ENCODE data around the gene ADARB1.

The ADARB1 gene

GRCh38 chr21:45264146-45264911, 189.9 kb downstream of the ADARB1 start:
- Histone ChIP-seq H3K4me1 (ENCODE audit: insufficient read depth, low read length) (no peaks in the 10 kb centered on the region), H3K36me3 (ENCODE audit: insufficient read depth, low read length) (peaks cover 47% of the 10 kb centered on the region)

GRCh38 chr21:45264912-45265515, 190.6 kb downstream of the ADARB1 start:
- Histone ChIP-seq H2AFZ (ENCODE audit: low read depth, low read length) (no peak overlapping the region), H3K4me3 (ENCODE audit: low read length) (no peak overlapping the region), H3K4me1 (ENCODE audit: insufficient read depth, low read length) (no peaks in the 10 kb centered on the region), H3K9me3 (ENCODE audit: low read length) (peaks cover 10% of the 10 kb centered on the region), H3K36me3 (ENCODE audit: insufficient read depth, low read length) (peaks cover 47% of the 10 kb centered on the region), H3K27me3 (ENCODE audit: insufficient read depth, low read length) (no peaks in the 10 kb centered on the region)

More at GRCh38 chr21:45264146-45264911, 189.9 kb downstream of the ADARB1 start:
- no peak overlapping the region for H2AFZ ChIP-seq (ENCODE audit: low read depth, low read length)
- H3K4me3 ChIP-seq (ENCODE audit: low read length) = no peak overlapping the region
- H3K9me3 ChIP-seq (ENCODE audit: low read length) = peaks cover 6% of the 10 kb centered on the region
- H3K27me3 ChIP-seq (ENCODE audit: insufficient read depth, low read length) = no peaks in the 10 kb centered on the region

- no peaks in the 10 kb centered on the region for H3K27me3 ChIP-seq (ENCODE audit: insufficient read depth, low read length)
- peaks cover 55% of the 10 kb centered on the region for H3K36me3 ChIP-seq (ENCODE audit: insufficient read depth, low read length)
Measured at GRCh38 chr21:45265721-45266517, 191.5 kb downstream of the ADARB1 start.

DNA sequence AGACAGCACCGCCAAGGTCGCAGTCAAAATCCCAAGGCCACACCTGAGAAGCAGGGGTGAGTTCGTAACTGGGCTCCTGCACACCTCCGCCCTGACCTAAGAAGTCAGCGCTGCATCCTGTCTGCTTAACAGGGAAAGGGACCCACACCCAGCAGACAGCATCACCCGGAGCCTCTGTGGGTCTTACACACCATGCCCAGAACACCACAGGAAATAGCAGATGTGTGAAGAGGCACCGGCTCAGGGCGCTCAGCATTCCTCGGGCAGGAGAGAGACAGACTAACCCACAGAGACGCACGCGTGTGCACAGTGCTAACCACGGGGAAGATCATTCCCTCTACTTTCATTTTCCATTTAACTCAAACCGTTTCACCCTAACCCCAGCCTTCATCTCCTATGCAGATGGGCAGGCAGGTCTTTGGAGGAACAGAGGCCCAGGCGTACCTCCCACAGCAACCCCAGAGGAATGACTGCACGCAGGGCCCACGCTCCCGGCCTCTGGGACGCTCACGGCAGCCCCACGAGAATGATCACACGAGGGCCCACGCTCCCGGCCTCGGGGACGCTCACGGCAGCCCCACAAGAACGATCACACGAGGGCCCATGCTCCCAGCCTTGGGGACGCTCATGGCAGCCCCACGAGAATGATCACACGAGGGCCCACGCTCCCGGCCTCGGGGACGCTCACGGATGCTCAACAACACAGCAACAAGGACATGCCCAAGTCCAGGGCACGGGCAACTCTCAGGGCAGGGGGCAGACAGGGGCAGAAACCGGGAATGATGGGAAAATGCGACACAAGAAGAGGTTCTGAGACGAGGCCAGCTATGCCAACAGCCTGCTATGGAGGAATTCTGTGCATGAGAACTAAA, 192.4 kb downstream of the ADARB1 start:
- H2AFZ ChIP-seq (ENCODE audit: low read depth, low read length) = no peak overlapping the region
- peaks cover 22% of the 10 kb centered on the region for H3K9me3 ChIP-seq (ENCODE audit: low read length)
- no peaks in the 10 kb centered on the region for H3K4me1 ChIP-seq (ENCODE audit: insufficient read depth, low read length)
- H3K4me3 ChIP-seq (ENCODE audit: low read length) = no peak overlapping the region
- H3K27me3 ChIP-seq (ENCODE audit: insufficient read depth, low read length) = no peaks in the 10 kb centered on the region
- peaks cover 62% of the 10 kb centered on the region for H3K36me3 ChIP-seq (ENCODE audit: insufficient read depth, low read length)

More at GRCh38 chr21:45265721-45266517, 191.5 kb downstream of the ADARB1 start:
- peaks cover 17% of the 10 kb centered on the region for H3K9me3 ChIP-seq (ENCODE audit: low read length)
- H3K4me1 ChIP-seq (ENCODE audit: insufficient read depth, low read length) = no peaks in the 10 kb centered on the region
- no peak overlapping the region for H3K4me3 ChIP-seq (ENCODE audit: low read length)
- H2AFZ ChIP-seq (ENCODE audit: low read depth, low read length) = no peak overlapping the region

- Histone ChIP-seq H3K4me3 (ENCODE audit: low read length) (no peak overlapping the region), H3K27me3 (ENCODE audit: insufficient read depth, low read length) (no peaks in the 10 kb centered on the region), H3K36me3 (ENCODE audit: insufficient read depth, low read length) (peaks cover 67% of the 10 kb centered on the region), H3K9me3 (ENCODE audit: low read length) (peaks cover 25% of the 10 kb centered on the region), H3K4me1 (ENCODE audit: insufficient read depth, low read length) (no peaks in the 10 kb centered on the region), H2AFZ (ENCODE audit: low read depth, low read length) (no peak overlapping the region)
Measured at GRCh38 chr21:45267390-45267760, 193.0 kb downstream of the ADARB1 start.

- H3K4me3 ChIP-seq (ENCODE audit: low read length) = no peak overlapping the region
- no peaks in the 10 kb centered on the region for H3K4me1 ChIP-seq (ENCODE audit: insufficient read depth, low read length)
- H2AFZ ChIP-seq (ENCODE audit: low read depth, low read length) = no peak overlapping the region
- no peaks in the 10 kb centered on the region for H3K27me3 ChIP-seq (ENCODE audit: insufficient read depth, low read length)
- peaks cover 34% of the 10 kb centered on the region for H3K9me3 ChIP-seq (ENCODE audit: low read length)
- peaks cover 70% of the 10 kb centered on the region for H3K36me3 ChIP-seq (ENCODE audit: insufficient read depth, low read length)
Measured at GRCh38 chr21:45269861-45270260, 195.5 kb downstream of the ADARB1 start.

- Histone ChIP-seq H3K36me3 (ENCODE audit: insufficient read depth, low read length) (peaks cover 70% of the 10 kb centered on the region), H3K4me3 (ENCODE audit: low read length) (no peak overlapping the region)
Measured at GRCh38 chr21:45270306-45270821, 196.0 kb downstream of the ADARB1 start.

More at GRCh38 chr21:45270306-45270821, 196.0 kb downstream of the ADARB1 start:
- H3K9me3 ChIP-seq (ENCODE audit: low read length) = peaks cover 38% of the 10 kb centered on the region
- H3K27me3 ChIP-seq (ENCODE audit: insufficient read depth, low read length) = no peaks in the 10 kb centered on the region
- no peak overlapping the region for H2AFZ ChIP-seq (ENCODE audit: low read depth, low read length)
- H3K4me1 ChIP-seq (ENCODE audit: insufficient read depth, low read length) = no peaks in the 10 kb centered on the region
